ENCODE measurements around the gene TBX19.

Gene TBX19

GRCh38 chr1:168288311-168289052 lies 7.8 kb downstream of the TBX19 start:
- TF ChIP-seq CTCF (IDR thresholded peaks at IDR 0.05; ENCODE audit: borderline replicate concordance, insufficient read depth, low read depth, low read length), result no peak
- no peak overlapping the region for H3K4me3 ChIP-seq (ENCODE audit: low read depth, low read length)

- no peak overlapping the region for H3K4me3 ChIP-seq (ENCODE audit: low read depth, low read length)
- no peak for TF ChIP-seq CTCF (IDR thresholded peaks at IDR 0.05; ENCODE audit: borderline replicate concordance, insufficient read depth, low read depth, low read length)
Measured at GRCh38 chr1:168291222-168291837, 10.7 kb downstream of the TBX19 start.

DNA sequence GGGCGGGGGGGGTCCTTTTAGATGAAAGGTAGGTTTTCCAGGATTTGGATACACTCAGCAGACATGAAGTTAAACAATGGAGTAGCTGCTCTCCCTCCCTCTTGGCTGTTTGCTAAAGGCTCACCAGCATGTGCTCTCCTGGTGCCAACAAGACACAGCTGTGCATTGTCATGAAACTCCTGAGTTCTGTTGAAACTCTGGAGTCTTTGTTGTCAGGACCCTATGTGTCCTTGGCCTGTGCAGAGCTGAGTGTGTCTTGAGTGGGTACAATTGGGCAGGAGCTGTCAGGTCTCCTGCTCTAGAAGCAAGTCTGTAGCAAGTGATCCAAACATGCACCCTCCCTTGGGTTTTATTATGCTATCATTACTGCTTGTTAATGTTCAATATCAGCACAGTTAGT lies 12.7 kb downstream of the TBX19 start:
- TF ChIP-seq CTCF (IDR thresholded peaks at IDR 0.05; ENCODE audit: borderline replicate concordance, insufficient read depth, low read depth, low read length), result no peak

DNA sequence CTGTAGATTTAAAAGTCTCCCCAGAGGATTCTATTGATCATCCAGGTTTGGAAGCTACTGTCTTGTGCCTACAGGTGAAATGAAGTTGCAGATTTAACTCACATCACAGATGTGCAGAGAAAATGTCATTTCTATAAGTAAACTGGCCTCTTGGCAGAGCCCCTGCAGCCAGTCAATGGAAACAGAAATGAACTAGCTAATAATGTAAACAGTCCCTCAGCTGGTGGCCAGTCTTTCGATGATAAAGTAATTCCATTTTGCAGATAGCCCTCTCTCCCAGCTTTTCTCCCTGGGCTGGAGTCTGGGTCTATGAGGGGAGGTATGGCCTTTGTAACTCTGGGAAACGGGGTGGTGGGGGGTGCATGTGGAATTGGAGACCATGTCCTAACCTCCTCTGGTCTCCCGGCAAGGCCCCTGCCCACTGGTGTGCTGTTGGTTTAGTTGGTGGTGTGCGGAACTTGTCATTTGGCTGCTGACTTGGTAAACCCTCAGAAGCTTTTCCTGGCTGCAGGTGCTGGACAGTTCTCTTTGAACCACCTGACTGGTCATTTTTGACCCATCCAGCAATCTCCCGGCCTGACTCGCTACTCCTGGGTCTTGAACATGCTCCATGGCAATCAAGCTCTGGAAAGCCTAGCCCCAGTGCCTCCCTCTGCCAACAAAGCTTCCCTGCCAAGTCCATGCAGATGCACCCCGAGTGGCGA lies 14.9 kb downstream of the TBX19 start:
- H3K4me3 ChIP-seq (ENCODE audit: low read depth, low read length), result no peak overlapping the region
- TF ChIP-seq CTCF (IDR thresholded peaks at IDR 0.05; ENCODE audit: borderline replicate concordance, insufficient read depth, low read depth, low read length), result no peak

More for the DNA sequence above, 12.7 kb downstream of the TBX19 start:
- H3K4me3 ChIP-seq (ENCODE audit: low read depth, low read length), result no peak overlapping the region

- no peak overlapping the region for H3K4me3 ChIP-seq (ENCODE audit: low read depth, low read length)
- no peak for TF ChIP-seq CTCF (IDR thresholded peaks at IDR 0.05; ENCODE audit: borderline replicate concordance, insufficient read depth, low read depth, low read length)
Measured at GRCh38 chr1:168297019-168297730, 16.5 kb downstream of the TBX19 start.

DNA sequence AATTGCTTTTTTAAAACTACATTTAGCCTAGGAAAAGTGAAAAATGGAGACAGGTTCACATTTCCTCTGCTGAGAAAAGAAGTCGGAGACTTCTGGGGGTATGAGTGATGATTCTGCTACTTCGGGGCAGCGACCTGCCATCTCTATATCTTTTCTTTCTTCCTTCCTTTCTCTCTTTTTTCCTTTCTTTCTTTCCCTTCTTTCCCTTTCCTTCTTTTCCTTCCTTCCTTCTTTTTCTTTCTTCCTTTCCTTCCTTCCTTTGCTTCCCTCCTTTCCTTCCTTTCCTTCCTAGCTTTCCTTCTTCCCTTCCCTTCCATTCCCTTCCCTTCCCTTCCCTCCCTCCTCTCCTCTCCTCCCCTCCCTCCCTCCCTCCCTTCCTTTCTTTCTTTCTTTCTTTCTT lies 17.8 kb downstream of the TBX19 start:
- H3K4me3 ChIP-seq (ENCODE audit: low read depth, low read length), result no peak overlapping the region
- no peak for TF ChIP-seq CTCF (IDR thresholded peaks at IDR 0.05; ENCODE audit: borderline replicate concordance, insufficient read depth, low read depth, low read length)

All from GM12875 (cell line).